Adipocyte (in vitro differentiated cells): ENCODE results near the gene GPR162.
"Not testable (repeated sequence)": the region's sequence is repeated elsewhere in the genome, so short reads cannot be mapped to it uniquely, and the experiment has no call there.

Source experiments
- DNase-seq: peaks from one replicate; pipeline ENCODE4 v3.0.0-alpha.2; 2015; ENCODE audit warnings: low read depth
- H3K27me3 ChIP-seq: replicated peaks from 2 replicates; pipeline ENCODE4 v1.7.0; 2013; ENCODE audit warnings: mild to moderate bottlenecking, low read length, moderate library complexity; ENCODE audit not compliant: control insufficient read depth, insufficient read depth
- H3K36me3 ChIP-seq: 2 replicates; pipeline ENCODE4 v1.7.0; 2013; ENCODE audit warnings: low read length, mild to moderate bottlenecking, moderate library complexity; ENCODE audit not compliant: control insufficient read depth, insufficient read depth, severe bottlenecking
- H3K4me1 ChIP-seq: 2 replicates; pipeline ENCODE4 v1.7.0; 2013; ENCODE audit warnings: mild to moderate bottlenecking, low read length, moderate library complexity; ENCODE audit not compliant: control insufficient read depth, insufficient read depth
- H3K4me3 ChIP-seq: 2 replicates; pipeline ENCODE4 v1.7.0; 2013; ENCODE audit warnings: mild to moderate bottlenecking, low read length, moderate library complexity
- H3K9ac ChIP-seq: 2 replicates; pipeline ENCODE4 v1.7.0; 2013; ENCODE audit warnings: mild to moderate bottlenecking, low read length, moderate library complexity
- H3K9me3 ChIP-seq: 2 replicates; pipeline ENCODE4 v1.7.0; 2013; ENCODE audit warnings: mild to moderate bottlenecking, low read length, moderate library complexity; ENCODE audit not compliant: control insufficient read depth

Gene GPR162

DNA sequence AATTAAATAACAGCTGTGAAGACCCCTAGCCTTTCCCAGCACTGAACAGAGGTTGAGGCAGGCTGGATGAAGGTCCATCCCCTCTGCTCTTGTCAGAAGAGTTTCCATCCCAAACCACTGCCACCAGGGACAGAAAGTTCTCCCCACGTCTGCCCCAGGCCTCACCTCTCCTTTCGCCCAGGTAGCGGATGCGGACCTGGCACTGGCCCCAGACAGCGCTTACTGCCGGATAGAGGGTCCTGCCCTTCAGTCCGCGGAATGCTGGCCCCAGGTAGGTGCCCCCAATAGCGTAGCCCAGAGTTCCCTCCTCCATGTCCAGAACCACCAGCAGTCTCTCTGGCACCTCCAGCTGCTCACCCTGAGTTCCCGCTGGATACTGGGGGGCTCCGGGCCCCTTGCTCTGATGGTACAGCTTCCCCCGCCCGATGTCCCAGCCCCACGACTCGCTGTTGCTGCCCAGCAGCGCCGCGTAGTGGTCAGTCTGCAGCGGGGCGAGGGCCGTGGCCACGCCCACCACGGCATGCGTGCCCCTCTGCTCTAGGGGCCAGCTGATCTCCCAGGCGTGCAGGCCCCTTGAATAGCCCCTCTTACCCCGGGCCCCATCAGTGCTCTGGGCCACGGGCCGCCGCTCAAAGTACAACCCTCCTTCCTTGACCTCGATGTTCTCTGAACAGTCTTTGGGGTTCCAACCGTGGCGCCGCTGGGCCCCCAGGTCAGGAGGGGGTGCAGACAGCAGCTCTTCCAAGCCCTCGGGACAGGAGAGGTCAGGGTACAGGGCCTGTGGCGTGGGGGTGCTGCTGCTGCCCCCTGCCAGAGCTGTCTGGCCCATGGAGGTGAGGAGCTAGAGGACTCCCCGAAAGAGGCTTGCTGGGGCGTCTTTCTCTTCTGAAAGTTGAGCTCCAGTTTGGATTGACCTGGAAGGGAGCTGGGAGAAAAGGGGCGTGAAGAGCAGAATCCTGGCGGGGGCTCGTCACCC, 50.7 kb downstream of the GPR162 start:
- Histone ChIP-seq H3K9me3 (no peaks in the 10 kb centered on the region), H3K4me3 (peak overlapping the region; percentile 85), H3K36me3 (peaks cover 22% of the 10 kb centered on the region), H3K4me1 (peaks cover 35% of the 10 kb centered on the region), H3K27me3 (no peaks in the 10 kb centered on the region), H3K9ac (peak overlapping the region; percentile 98)
- DNase-seq: peak; percentile 94

DNA sequence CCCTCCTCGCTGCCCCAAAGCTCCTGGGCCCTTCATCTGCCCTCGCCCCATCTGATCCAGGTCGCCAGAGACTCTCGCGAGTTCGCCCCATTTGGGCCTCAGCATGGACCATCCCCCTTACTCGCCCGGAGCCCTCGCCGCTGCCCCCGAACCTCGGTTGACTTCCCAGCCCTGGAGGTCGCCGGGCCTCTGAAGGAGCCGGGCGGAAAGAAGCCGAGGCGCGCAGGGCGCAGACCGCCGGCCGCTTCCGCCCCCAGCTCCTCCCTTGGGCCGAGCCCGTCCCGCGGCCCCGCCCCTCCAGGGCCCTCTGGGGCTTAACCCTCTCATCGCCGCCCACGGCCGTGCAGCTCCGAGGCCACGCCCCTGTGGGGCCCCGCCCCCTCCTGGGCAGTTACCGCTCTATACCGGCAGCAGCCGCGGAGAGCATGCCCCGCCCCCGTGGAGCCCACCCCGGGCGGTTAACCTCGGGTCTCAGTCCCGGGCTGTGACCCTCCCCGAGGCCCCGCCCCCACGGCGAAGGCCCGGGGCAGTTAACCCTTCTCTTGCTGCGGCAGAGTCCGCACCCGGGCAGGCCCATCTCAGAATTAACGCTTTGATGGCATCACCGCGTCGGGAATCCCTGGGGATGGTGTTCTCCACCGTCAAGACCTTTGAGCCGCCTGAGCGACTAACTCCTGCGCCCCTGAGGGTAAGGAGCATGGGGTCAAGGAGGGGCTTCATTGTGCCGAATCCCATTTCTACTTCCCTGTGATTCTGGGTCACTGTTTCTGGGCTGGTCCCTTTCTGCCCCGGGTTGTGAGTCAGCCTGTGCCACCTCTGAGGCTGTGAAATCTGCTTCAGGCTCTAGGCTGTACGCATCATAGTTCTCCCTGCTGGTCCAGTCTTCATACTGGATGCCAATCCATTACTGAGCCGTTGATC, 51.7 kb downstream of the GPR162 start, which contains the start of gene SPSB2:
Gene SPSB2 (minus strand): TSS at position 210 of the 921 bp plus-strand sequence. CDS start 402 bp downstream, outside the sequence.
- H3K9ac ChIP-seq: peak within 1 kb of the TSS; percentile 98
- H3K9me3 ChIP-seq: no peaks in the 10 kb centered on the region
- peaks cover 32% of the 10 kb centered on the region for H3K4me1 ChIP-seq
- H3K27me3 ChIP-seq: no peaks in the 10 kb centered on the region
- peak within 1 kb of the TSS; percentile 85 for H3K4me3 ChIP-seq
- DNase-seq: peak; percentile 98
- H3K36me3 ChIP-seq: peaks cover 22% of the 10 kb centered on the region

DNA sequence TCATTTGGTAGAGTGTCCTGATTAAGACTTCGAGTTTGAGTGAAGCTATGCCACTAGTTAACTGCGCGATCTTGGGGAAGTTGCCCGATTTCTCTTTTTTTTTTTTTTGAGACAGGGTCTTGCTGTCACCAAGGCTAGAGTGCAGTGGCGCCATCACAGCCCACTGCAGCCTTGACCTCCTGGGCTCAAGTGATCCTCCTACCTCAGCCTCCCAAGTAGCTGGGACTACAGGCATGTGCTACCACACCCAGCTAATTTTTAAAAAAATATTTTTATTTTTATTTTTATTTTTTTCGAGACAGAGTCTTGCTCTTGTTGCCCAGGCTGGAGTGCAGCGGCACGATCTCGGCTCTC, 52.4 kb downstream of the GPR162 start:
- H3K9ac ChIP-seq: peak overlapping the region; percentile 98
- peaks cover 22% of the 10 kb centered on the region for H3K36me3 ChIP-seq
- not testable (repeated sequence) for H3K9me3 ChIP-seq, H3K27me3 ChIP-seq, DNase-seq
- peaks cover 26% of the 10 kb centered on the region for H3K4me1 ChIP-seq
- H3K4me3 ChIP-seq: peak overlapping the region; percentile 85
